Muscle layer of duodenum (tissue), 2 donors: ENCODE measurements around the gene AQP12B.

Source experiments
- H3K27ac ChIP-seq: one replicate; pipeline ENCODE4 v1.7.0; 2013; ENCODE audit warnings: mild to moderate bottlenecking, low read length
- H3K27me3 ChIP-seq: one replicate; pipeline ENCODE4 v1.7.0; 2013; ENCODE audit warnings: low read depth, mild to moderate bottlenecking, control low read depth, low read length
- H3K36me3 ChIP-seq, 2 donors: one replicate each; pipeline ENCODE4 v1.7.0; 2013; ENCODE audit warnings: low read length in 2 of 2, control low read depth in 1 of 2, mild to moderate bottlenecking in 1 of 2; ENCODE audit not compliant: insufficient read depth in 2 of 2, control insufficient read depth in 1 of 2
- H3K4me1 ChIP-seq, 2 donors: one replicate each; pipeline ENCODE4 v1.7.0; 2013; ENCODE audit warnings: low read length in 2 of 2, mild to moderate bottlenecking in 2 of 2, control low read depth in 1 of 2, moderate library complexity in 1 of 2; ENCODE audit not compliant: insufficient read depth in 2 of 2, control insufficient read depth in 1 of 2
- H3K4me3 ChIP-seq, 2 donors: one replicate each; pipeline ENCODE4 v1.7.0; 2013; ENCODE audit warnings: low read length in 2 of 2, low read depth in 1 of 2, mild to moderate bottlenecking in 1 of 2
- H3K9me3 ChIP-seq, 2 donors: one replicate each; pipeline ENCODE4 v1.7.0; 2013; ENCODE audit warnings: low read length in 2 of 2, control low read depth in 1 of 2, mild to moderate bottlenecking in 1 of 2; ENCODE audit not compliant: control insufficient read depth in 1 of 2
- donor health status: healthy.

Gene AQP12B

GRCh38 chr2:240717181-240717641 is 34.5 kb upstream of the AQP12B start:
- Histone ChIP-seq H3K36me3 (no peaks in the 10 kb centered on the region), H3K4me3 (no peak overlapping the region), H3K9me3 (no peaks in the 10 kb centered on the region), H3K27ac (no peak overlapping the region), H3K27me3 (no peaks in the 10 kb centered on the region), H3K4me1 (no peaks in the 10 kb centered on the region)

DNA sequence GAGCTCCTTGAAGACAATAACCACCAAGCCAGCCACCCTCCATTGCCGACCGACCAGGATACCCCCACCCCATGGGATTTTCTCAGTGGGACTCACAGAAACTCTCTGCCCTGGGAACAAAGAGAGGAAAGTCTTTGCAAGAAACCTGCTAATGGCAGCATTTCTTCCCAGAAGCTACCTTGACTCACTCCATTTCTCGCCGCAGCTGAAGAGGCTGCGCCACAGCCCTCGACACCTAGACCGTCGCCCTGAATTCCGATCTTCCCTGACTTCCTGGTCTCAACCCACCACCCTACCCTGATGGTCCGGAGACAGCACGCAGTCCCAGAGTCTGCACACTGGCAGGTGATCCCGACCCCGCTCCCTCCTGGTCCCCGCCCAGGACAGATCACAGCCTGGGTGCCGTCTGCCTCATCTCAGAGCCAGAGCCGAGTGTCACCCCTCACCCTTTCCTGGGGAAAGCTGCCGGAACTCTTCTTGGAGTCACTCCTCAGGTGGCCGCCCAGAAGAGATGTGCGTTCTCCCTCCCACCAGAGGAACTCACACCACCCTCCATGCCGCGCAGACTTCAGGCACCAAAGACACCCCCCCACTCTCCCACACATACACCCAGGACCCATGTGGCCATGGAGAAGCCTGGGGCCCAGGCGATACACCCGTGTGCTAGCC is 33.6 kb upstream of the AQP12B start:
- H3K27ac ChIP-seq: no peak overlapping the region
- H3K4me3 ChIP-seq: no peak overlapping the region
- no peaks in the 10 kb centered on the region for H3K9me3 ChIP-seq
- H3K36me3 ChIP-seq: no peaks in the 10 kb centered on the region
- H3K4me1 ChIP-seq: no peaks in the 10 kb centered on the region
- no peaks in the 10 kb centered on the region for H3K27me3 ChIP-seq

GRCh38 chr2:240714747-240715725 is 32.4 kb upstream of the AQP12B start:
- Histone ChIP-seq H3K36me3 (no peaks in the 10 kb centered on the region), H3K9me3 (no peaks in the 10 kb centered on the region), H3K27me3 (no peaks in the 10 kb centered on the region), H3K27ac (no peak overlapping the region), H3K4me3 (no peak overlapping the region), H3K4me1 (no peaks in the 10 kb centered on the region)

- Histone ChIP-seq H3K27ac (no peak overlapping the region), H3K4me3 (no peak overlapping the region), H3K9me3 (no peaks in the 10 kb centered on the region), H3K36me3 (no peaks in the 10 kb centered on the region), H3K4me1 (no peaks in the 10 kb centered on the region), H3K27me3 (no peaks in the 10 kb centered on the region)
Observed at GRCh38 chr2:240713928-240714746, 31.5 kb upstream of the AQP12B start.

- no peaks in the 10 kb centered on the region for H3K9me3 ChIP-seq
- no peaks in the 10 kb centered on the region for H3K4me1 ChIP-seq
- H3K27ac ChIP-seq: no peak overlapping the region
- no peaks in the 10 kb centered on the region for H3K36me3 ChIP-seq
- H3K27me3 ChIP-seq: no peaks in the 10 kb centered on the region
- no peak overlapping the region for H3K4me3 ChIP-seq
Observed at GRCh38 chr2:240713071-240713927, 30.6 kb upstream of the AQP12B start.

DNA sequence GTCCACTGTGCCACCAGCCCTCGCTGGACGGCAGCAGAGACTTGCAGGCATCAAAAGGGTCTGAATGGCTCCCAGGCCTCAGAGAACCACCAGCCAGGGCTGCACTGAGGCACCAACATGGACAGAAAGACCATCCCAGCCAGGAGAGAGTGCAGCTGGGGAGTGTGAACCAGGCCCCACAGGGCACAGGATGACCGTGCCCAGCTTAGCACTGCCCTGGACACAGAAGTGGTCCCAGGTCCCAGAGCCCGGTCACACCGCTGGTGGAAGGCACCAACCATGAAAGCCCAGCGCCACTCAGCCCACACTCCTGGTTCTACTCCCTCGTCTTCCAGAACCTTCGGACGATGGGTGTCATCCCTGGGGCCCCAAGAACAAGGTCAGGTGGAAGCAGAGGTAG is 29.4 kb upstream of the AQP12B start:
- Histone ChIP-seq H3K36me3 (no peaks in the 10 kb centered on the region), H3K9me3 (no peaks in the 10 kb centered on the region), H3K27me3 (no peaks in the 10 kb centered on the region), H3K4me1 (no peaks in the 10 kb centered on the region), H3K27ac (no peak overlapping the region), H3K4me3 (no peak overlapping the region)

- no peaks in the 10 kb centered on the region for H3K4me1 ChIP-seq
- H3K9me3 ChIP-seq: no peaks in the 10 kb centered on the region
- no peaks in the 10 kb centered on the region for H3K36me3 ChIP-seq
- no peaks in the 10 kb centered on the region for H3K27me3 ChIP-seq
- H3K4me3 ChIP-seq: no peak overlapping the region
- no peak overlapping the region for H3K27ac ChIP-seq
Observed at GRCh38 chr2:240711701-240712100, 29.0 kb upstream of the AQP12B start.

DNA sequence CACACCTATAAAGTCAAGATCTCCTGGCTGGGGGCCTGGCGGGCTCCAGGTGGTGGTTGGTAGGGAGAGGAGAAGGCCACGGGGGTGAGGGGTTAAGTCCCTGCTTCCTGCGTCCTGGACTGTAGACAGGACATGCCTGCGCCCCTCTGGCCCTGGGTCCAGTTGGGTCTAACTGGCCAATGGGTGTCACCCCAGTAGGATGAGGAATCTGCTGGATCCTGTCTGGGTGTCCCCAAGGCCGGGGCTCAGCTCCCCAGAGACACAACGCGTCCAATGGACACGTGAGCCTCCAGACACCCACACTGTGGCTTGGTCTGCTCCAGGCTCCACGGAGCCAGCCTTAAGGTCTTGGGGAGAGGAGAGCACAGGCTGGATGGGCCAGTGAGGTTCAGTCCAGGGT is 28.6 kb upstream of the AQP12B start:
- Histone ChIP-seq H3K4me1 (no peaks in the 10 kb centered on the region), H3K27me3 (no peaks in the 10 kb centered on the region), H3K4me3 (no peak overlapping the region), H3K9me3 (no peaks in the 10 kb centered on the region), H3K36me3 (no peaks in the 10 kb centered on the region), H3K27ac (no peak overlapping the region)

- Histone ChIP-seq H3K4me3 (no peak overlapping the region), H3K4me1 (no peaks in the 10 kb centered on the region), H3K27me3 (no peaks in the 10 kb centered on the region)
Observed at GRCh38 chr2:240708457-240708856, 25.8 kb upstream of the AQP12B start.

DNA sequence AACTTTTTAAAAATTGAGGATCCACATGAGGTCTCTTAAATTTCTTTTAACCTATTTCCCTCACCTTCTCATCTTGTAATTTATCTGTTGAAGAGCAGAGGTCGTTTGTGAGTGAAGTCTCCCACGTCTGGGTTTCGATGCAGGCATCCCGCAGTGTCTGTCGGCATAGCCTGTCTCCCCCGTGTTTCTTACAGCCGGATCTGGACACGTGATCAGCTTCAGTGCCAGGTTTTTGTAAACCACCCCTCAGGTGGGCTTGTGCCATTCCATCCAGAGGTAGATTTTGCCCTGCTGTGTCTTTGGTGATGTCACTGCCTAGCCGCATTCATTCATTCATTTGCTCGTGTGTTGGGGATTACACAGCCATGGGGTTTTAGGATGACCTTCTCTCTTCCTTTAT is 25.1 kb upstream of the AQP12B start:
- H3K4me3 ChIP-seq: no peak overlapping the region
- H3K4me1 ChIP-seq: no peaks in the 10 kb centered on the region
- H3K27ac ChIP-seq: no peak overlapping the region
- peaks cover 3% of the 10 kb centered on the region for H3K27me3 ChIP-seq
- no peaks in the 10 kb centered on the region for H3K9me3 ChIP-seq
- no peaks in the 10 kb centered on the region for H3K36me3 ChIP-seq

More at GRCh38 chr2:240708457-240708856, 25.8 kb upstream of the AQP12B start:
- Histone ChIP-seq H3K36me3 (no peaks in the 10 kb centered on the region), H3K9me3 (no peaks in the 10 kb centered on the region), H3K27ac (no peak overlapping the region)
